GM18951 (cell line): Measurements from ENCODE around the gene RYR3.
"Not testable (repeated sequence)": the region's sequence is repeated elsewhere in the genome, so short reads cannot be mapped to it uniquely, and the experiment has no call there.

Source experiments
- POLR2A ChIP-seq: IDR thresholded peaks from 4 replicates; pipeline ENCODE4 v1.6.1; 2011; ENCODE audit warnings: mild to moderate bottlenecking; ENCODE audit not compliant: insufficient read length, insufficient read depth; ENCODE audit errors: extremely low read depth
- in situ Hi-C: fragments of 300-500 bp; cut with MboI; formaldehyde crosslinking; loops from one replicate; pipeline ENCODE4 v1.12.0; 2022; ENCODE audit warnings: low sequenced_read_pairs, mixed read lengths, inconsistent platforms; ENCODE audit not compliant: unreplicated experiment

RYR3 gene

DNA sequence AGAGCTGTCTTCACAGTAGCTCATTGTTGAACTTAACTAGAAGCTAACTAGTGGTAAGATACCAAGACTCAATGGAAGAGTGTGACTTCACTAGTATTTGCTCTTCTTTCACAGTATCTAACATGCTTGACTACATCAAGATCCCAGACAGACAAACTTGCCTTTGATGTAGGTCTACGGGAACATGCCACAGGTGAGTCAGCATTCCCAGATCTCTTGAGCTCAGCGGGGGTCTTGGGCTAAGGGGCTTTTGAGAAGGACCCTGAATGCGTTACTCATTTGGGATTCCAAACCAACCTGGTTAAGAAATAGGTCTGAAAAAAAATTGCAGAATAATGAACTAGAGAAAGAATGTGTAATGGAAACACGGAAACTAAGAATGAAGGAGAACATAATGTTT is 222.4 kb downstream of the RYR3 start:
- no peak for TF ChIP-seq POLR2A
- in situ Hi-C loops = no loop called here

DNA sequence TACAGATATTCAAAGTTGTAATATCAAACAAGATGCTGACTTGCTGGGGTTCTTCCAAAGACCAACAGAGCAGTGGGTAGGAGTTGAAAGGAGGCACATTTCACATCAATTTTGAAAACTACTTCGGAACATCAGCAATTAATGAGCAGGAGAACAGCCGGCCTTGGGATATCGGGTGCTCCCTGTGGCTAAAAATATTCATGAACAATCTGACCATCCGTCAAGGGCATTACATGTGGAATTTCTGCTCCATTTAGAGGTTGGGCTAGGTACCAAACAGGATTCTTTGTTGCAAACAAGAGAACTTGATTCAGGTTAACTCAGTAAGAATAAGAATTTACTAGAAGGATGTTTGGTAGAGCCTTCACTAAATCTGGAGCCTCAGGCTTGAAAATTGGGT is 223.9 kb downstream of the RYR3 start:
- TF ChIP-seq POLR2A = no peak
- in situ Hi-C loops = no loop called here

DNA sequence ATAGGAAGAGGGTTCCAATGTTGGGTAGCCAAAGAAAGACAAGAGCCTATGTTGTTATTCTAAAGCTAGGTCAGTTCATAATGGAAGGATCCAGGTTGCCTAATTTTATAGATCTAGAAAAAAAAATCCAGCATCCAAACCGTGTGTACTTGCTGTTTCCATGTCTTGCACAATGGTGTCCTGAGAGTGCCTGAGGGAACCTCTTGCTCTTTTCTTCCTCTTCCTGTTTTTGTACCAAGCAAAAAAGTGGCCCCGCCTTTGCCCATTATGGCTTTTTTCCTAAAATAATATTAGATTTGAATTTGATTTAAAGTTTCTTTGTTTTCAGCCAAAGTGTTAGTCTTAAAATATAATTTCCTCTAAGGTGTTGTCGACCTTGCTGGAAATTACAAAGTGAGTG is 224.4 kb downstream of the RYR3 start:
- TF ChIP-seq POLR2A = no peak
- in situ Hi-C loops = no loop called here

DNA sequence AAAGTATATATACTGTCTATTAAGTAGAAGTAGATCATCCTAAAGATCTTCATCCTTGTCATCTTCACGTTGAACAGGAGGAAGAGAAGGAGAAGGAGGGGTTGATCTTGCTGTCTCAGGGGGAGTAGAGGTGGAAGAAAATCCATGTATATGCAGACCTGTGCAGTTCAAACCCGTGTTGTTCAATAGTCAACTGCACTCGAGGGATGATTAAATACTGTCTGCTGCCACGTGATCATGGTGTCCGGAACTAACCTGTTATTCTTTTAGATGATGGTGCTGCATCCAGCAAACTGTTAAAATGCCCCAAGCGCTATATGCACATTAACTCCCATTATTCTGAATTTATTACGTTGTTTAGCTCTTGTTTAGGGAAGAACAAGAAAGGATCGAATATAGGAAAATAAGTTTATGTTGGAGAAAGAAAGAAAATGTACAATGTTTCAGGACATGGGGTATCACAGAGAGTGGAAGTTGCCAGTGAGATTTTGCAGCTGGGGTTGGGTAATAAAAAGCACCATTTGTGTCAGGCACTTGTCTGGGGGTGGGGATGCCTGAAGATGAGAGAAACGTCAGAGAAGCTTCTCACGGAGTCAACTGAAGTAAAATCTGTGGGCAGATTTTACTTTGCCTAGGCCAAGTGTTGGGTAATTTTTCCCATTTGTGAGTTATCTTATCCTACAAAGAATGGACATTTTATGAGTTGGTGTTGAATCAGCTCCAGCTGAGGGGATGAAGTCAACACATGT is 229.2 kb downstream of the RYR3 start:
- in situ Hi-C loops = no loop called here
- TF ChIP-seq POLR2A = no peak

DNA sequence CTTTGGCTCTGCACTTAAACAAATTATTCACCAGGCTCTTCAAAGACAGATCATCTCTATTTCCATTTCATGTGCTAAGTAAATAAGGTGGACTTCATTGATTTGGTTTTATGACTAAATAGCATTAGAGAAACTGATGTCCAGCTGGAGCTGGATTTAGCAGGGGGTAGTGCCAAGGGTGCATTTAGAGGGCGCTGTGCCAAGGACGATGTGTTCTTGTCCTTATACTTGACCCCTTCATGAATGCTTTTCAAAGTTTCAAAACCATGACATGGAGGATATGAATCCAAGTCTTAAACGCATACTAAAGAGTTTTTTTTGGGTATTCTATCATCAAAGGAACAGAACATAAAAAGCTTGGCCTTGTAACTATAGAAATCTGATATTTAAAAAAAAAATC is 233.2 kb downstream of the RYR3 start:
- in situ Hi-C loops = no loop called here
- no peak for TF ChIP-seq POLR2A

DNA sequence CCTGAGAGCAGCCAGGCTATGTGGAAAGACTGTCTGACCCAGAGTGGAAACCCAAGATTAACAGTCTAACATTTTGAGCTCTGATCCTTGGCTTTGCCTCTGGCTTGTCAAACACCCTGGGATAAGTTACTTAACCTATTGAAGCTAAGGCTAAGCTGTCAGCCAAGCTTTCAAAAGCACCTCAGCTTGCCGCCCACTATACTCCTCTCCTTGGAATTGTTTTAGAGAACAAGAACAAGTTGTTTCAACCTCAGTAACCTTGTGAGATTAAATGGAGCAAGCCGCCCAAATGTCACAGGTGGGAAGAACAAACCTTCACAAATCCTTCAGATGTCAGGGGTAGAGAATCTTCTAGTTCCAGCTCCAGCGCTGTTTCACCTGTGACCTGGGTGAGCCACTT is 235.1 kb downstream of the RYR3 start:
- in situ Hi-C loops = no loop called here
- no peak for TF ChIP-seq POLR2A

DNA sequence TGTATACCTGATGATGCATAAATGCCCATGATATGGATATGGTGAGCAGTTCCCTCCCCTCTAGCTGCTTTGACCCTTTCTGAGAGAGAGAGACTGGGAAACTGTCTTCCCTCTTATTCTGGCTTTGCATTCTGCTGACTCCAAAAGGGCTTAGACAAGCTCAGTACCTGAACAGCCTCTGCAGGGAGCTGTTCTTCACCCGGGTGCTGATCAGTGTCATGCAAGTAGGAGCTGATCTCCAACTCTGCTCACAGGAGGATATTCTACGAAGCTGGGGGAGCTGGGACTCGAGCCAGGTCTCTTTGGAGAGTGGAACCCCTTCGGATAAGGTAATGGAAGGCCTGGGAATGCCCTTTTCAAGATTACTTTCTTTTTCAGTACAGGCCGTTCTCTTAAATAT is 237.1 kb downstream of the RYR3 start:
- TF ChIP-seq POLR2A = no peak
- in situ Hi-C loops = no loop called here

DNA sequence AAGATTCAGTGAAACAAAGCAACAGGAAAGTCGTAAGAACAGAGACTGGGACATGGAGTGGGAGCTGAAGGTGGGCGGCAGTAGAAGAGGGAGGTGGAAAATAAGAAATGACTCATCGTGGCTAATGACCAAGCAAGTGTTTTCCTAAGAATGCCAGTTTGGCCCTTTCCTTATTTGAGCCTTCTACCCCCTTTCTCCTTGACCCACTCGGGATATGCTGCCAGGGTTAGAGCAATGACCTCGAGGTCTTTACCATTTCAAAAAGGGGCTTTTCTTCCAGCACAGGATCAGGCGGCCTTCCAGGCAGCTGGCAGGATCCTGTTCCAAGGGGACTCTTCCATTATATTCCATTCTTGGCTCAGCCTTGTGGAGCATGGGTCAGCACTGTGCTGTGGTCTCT is 241.1 kb downstream of the RYR3 start:
- TF ChIP-seq POLR2A = no peak
- in situ Hi-C loops = no loop called here

DNA sequence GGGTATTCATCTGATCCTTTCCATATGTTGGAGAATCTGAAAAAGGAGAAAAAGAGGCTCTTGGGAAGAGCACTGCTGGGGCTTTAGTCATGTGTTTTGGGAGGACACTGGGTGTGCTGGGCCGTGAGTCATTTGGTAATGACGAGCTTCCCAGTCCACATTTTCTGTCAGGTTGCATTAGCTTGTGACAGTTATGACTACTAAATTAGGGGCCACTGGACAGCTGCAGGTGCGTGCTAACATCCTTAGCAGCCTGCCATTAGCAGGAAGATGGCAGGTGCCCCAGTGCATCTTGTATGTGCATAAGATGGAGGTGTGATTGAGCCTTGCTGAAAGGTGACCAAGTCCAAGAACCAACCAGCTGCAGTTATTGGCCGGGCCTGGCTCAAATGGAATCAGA is 242.4 kb downstream of the RYR3 start:
- in situ Hi-C loops = no loop called here
- TF ChIP-seq POLR2A = no peak

DNA sequence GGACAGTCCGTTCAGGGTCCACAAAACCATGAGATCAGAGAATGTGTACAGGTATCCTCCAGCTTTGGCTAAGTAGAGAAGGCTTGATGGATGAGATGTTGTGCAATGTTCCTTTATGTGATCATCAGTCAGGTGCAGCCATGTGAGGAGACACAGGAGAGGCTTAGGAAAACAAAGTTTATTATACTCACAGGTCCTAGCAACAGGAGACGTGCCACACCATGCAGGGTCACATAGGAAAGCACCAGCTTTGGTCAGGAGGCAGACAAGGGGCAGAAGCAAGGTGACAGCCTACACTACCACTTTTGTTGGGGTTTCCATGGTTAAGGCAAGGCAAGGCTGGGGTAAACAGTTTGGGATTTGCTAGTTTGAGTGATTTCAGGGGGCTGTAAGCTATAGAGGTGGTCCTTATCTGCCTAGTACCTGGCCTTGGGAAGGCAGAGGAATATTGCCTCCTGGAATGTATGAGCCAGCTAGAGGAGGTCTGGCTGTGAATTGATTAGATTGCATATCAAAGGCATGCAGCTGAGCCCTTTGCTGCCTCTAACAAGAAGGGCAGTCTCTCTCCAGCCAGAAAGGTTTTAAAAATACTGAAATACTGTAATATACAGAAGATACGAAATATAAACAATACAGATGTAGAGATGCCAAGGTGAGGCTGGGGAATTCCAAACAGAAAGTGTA is 248.6 kb downstream of the RYR3 start:
- in situ Hi-C loops = no loop called here
- TF ChIP-seq POLR2A = no peak

DNA sequence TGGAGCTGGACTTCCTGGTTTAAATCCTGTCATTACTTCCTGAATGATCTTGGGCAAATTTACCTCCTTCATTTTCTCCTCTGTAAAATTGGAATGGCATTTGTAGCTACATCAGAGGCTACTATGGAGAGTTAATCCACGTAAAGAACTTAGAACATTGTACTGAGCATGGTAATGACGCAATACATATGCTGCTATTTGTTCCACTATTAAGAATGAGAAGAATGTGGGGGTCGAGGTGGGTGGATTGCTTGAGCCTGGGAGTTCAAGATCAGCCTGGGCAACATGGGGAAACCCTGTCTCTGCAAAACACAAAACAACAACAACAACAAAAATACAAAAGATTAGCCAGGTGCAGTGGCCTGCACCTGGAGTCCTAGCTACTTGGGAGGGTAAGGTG is 250.6 kb downstream of the RYR3 start:
- TF ChIP-seq POLR2A = no peak
- in situ Hi-C loops = no loop called here

DNA sequence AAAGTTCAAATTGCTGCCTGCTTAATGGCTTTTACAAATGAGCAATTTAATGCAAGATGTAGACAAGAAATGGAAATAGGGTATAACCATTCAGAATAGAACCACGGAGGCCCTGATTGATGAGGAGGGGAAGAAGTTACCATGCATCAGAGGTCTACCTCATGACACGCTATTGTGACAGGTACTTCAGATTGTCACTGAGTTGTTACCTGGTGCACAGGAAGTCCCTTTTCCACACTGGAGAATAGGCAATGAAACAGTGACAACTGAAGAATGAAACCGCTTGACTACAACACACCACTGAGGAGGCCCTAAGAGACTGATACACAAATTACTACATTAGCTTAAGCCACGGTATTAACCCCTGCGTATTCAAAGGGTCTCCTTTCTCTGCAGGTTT is 251.2 kb downstream of the RYR3 start:
- in situ Hi-C loops = no loop called here
- TF ChIP-seq POLR2A = no peak

DNA sequence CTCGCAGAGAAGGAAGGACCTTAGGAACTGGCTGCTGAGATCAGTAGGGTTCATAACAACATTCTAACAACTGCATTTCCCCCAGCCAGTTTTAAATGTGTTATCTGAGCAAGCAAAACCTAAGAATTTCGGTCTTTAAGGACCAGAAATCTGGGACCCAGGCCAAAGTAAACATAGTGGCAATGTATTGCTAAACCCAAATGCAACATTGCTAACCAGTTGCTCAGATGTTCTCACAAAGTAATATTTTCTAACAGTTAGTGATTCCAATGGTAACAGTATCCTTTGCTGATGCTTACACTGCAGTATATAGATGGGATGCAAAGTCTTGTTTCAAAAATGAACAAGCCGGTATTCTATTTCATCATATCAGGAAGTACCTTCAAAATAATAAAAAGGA is 254.3 kb downstream of the RYR3 start:
- TF ChIP-seq POLR2A = no peak
- in situ Hi-C loops = no loop called here

DNA sequence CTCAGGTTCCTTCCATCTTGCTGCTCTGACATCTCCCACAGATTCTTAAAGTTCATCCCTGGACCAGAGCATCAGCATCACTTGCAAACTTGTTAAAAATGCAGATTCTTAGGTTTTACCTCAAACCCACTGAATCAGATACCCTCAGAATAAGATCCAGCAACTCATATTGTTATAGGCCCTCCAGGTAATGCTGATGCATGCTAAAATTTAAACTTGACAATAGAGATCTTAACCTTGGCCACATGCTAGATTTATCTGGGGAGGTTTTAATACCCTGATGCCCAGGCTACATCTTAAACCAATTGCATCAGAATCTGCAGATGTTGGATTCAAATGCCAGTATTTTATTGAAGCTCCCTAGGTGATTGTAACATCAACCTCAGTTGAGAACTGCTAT is 256.9 kb downstream of the RYR3 start:
- no peak for TF ChIP-seq POLR2A
- in situ Hi-C loops = no loop called here

DNA sequence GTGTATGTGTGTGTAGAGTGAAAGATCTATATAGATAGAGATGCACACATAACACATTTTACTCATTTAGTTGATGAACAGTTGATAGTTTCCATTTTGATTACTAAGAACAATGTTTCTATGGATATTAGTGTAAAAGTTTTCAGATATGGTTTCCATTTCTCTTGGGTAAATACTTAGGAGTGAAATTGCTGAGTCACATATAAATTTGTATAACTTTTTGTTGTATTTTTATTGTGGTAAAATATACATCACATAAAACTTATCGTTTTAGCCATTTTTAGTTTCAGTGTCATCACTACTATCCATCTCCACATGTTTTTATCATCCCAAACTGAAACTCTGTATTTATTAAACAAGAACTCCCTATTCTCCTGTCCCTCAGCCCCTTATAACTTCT is 258.3 kb downstream of the RYR3 start:
- in situ Hi-C loops = no loop called here
- no peak for TF ChIP-seq POLR2A

DNA sequence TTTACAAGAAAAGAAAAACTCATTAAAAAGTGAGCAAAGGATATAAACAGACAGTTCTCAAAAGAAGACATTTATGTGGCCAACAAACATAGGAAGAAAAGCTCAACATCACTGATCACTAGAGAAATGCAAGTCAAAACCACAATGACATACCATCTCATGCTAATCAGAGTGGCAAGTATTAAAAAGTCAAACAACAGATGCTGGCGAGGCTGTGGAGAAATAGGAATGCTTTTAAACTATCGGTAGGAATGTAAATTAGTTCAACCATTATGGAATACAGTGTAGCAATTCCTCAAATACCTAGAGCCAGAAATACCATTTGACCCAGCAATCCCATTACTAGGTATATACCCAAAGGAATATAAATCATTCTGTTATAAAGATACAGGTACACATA is 267.1 kb downstream of the RYR3 start:
- in situ Hi-C loops = not testable (repeated sequence)
